SK-N-SH (cell line): ENCODE data around the gene GOLGB1. TPM values are rescaled to one million over a fixed set of nuclear protein-coding genes. Genes with fewer than 3 reads are reported as not detected.

ENCODE experiments used
- CTCF ChIA-PET: fragments of 300-600, 350-600 bp; formaldehyde crosslinking; extraction: SDS; loops from one replicate; lab custom pipeline; 2021; lab: Yijun Ruan, JAX
- POLR2A ChIA-PET: fragments of 350-600 bp; sonication (Branson Sonifier 250); formaldehyde crosslinking; extraction: SDS; loops from one replicate; lab custom pipeline; 2020; ENCODE audit warnings: antibody characterized with exemption, inconsistent platforms; lab: Yijun Ruan, JAX
- DNase-seq: peaks from one replicate; pipeline ENCODE4 v3.0.0; 2012
- H2AFZ ChIP-seq: fragments of 200-600 bp; sonication (generic); 2 replicates; pipeline ENCODE4 v1.8.1; 2016; ENCODE audit warnings: antibody characterized with exemption, mild to moderate bottlenecking, low read depth
- H3F3A ChIP-seq: fragments of 200-600 bp; sonication (generic); replicated peaks from 2 replicates; pipeline ENCODE3; 2016; ENCODE audit warnings: antibody characterized with exemption, mild to moderate bottlenecking; ENCODE audit not compliant: insufficient read depth
- H3K27ac ChIP-seq, 2 experiments: fragments of 200-500 bp in 1 of 2; fragments of 200-600 bp in 1 of 2; sonication (Bioruptor generic) in 1 of 2; sonication (generic), shearing (Covaris generic) in 1 of 2; 2 replicates each; pipeline versions ENCODE4 v1.5.1 to v1.6.1; 2014 to 2016; ENCODE audit warnings: low read depth in 2 of 2, inconsistent platforms in 1 of 2, low read length in 1 of 2, mild to moderate bottlenecking in 1 of 2, mixed read lengths in 1 of 2
- H3K27me3 ChIP-seq: fragments of 200-600 bp; sonication (generic), shearing (Covaris generic); 2 replicates; pipeline ENCODE4 v1.6.1; 2016; ENCODE audit warnings: mixed run types; ENCODE audit not compliant: insufficient read depth
- H3K36me3 ChIP-seq, 2 experiments: fragments of 200-500 bp in 1 of 2; fragments of 200-600 bp in 1 of 2; sonication (Bioruptor generic) in 1 of 2; sonication (generic) in 1 of 2; replicated peaks in 1 of 2; 2 replicates each; pipeline versions ENCODE3 to v1.5.1; 2014 to 2016; ENCODE audit warnings: low read length in 1 of 2, mild to moderate bottlenecking in 1 of 2; ENCODE audit not compliant: insufficient read depth in 2 of 2, control insufficient read depth in 1 of 2
- H3K4me1 ChIP-seq, 2 experiments: fragments of 200-500 bp in 1 of 2; fragments of 200-600 bp in 1 of 2; sonication (Bioruptor generic) in 1 of 2; sonication (generic), shearing (Covaris generic) in 1 of 2; 2 replicates each; pipeline versions ENCODE4 v1.5.1 to v1.6.1; 2014 to 2016; ENCODE audit warnings: low read depth in 1 of 2, low read length in 1 of 2, mixed run types in 1 of 2; ENCODE audit not compliant: insufficient read depth in 2 of 2, control insufficient read depth in 1 of 2
- H3K4me2 ChIP-seq: fragments of 200-600 bp; sonication (generic), shearing (Covaris generic); 2 replicates; pipeline ENCODE4 v1.6.1; 2017; ENCODE audit warnings: mixed run types
- H3K4me3 ChIP-seq, 2 experiments: fragments of 200-500 bp in 1 of 2; fragments of 200-600 bp in 1 of 2; sonication (Bioruptor generic) in 1 of 2; sonication (generic), shearing (Covaris generic) in 1 of 2; 2 replicates each; pipeline versions ENCODE4 v1.5.1 to v1.8.1; 2014 to 2016; ENCODE audit warnings: low read depth in 2 of 2, inconsistent platforms in 1 of 2, low read length in 1 of 2, mild to moderate bottlenecking in 1 of 2, mixed read lengths in 1 of 2, moderate library complexity in 1 of 2
- H3K79me2 ChIP-seq: fragments of 200-600 bp; sonication (generic); 2 replicates; pipeline ENCODE4 v1.8.1; 2017; ENCODE audit warnings: mild to moderate bottlenecking; ENCODE audit not compliant: insufficient read depth
- H3K9ac ChIP-seq: fragments of 200-600 bp; sonication (generic); 2 replicates; pipeline ENCODE4 v1.6.1; 2017; ENCODE audit warnings: mixed run types
- H3K9me2 ChIP-seq: fragments of 200-600 bp; sonication (generic); 2 replicates; pipeline ENCODE4 v1.6.1; 2017; ENCODE audit warnings: mixed run types
- H3K9me3 ChIP-seq: fragments of 200-600 bp; sonication (generic); 2 replicates; pipeline ENCODE4 v1.6.1; 2017; ENCODE audit warnings: mixed run types, mild to moderate bottlenecking, moderate library complexity
- H4K20me1 ChIP-seq: fragments of 200-600 bp; sonication (generic); 2 replicates; pipeline ENCODE4 v1.6.1; 2017; ENCODE audit warnings: mild to moderate bottlenecking, mixed run types; ENCODE audit not compliant: insufficient read depth
- ELF1 ChIP-seq: IDR thresholded peaks from 2 replicates; pipeline ENCODE4 v1.4.0; 2012
- EP300 ChIP-seq, 2 experiments: IDR thresholded peaks; 2 replicates each; pipeline versions ENCODE4 v1.4.0 to v1.6.1; 2012; ENCODE audit warnings: borderline replicate concordance in 1 of 2, low read depth in 1 of 2, low read length in 1 of 2
- EZH2phosphoT487 ChIP-seq: fragments of 200-600 bp; sonication (generic); IDR thresholded peaks from 2 replicates; pipeline ENCODE4 v1.6.1; 2017; ENCODE audit warnings: low read depth, mixed run types, mild to moderate bottlenecking, antibody characterized with exemption, moderate library complexity, borderline replicate concordance
- FOSL2 ChIP-seq: IDR thresholded peaks from 2 replicates; pipeline ENCODE4 v1.4.0; 2012; ENCODE audit warnings: low read depth, mild to moderate bottlenecking, moderate library complexity, borderline replicate concordance
- GABPA ChIP-seq: IDR thresholded peaks from 2 replicates; pipeline ENCODE4 v1.4.0; 2012; ENCODE audit warnings: low read depth, mild to moderate bottlenecking
- GATA2 ChIP-seq: sonication (generic); formaldehyde crosslinking; IDR thresholded peaks from 2 replicates; pipeline ENCODE4 v1.5.0; 2020; ENCODE audit warnings: mild to moderate bottlenecking, missing genetic modification reagents
- MEF2A ChIP-seq: IDR thresholded peaks from 2 replicates; pipeline ENCODE4 v1.4.0; 2012; ENCODE audit warnings: low read depth, borderline replicate concordance
- NFIC ChIP-seq: IDR thresholded peaks from 2 replicates; pipeline ENCODE4 v1.4.0; 2012; ENCODE audit warnings: borderline replicate concordance
- RAD21 ChIP-seq: IDR thresholded peaks from 2 replicates; pipeline ENCODE4 v1.6.1; 2012; ENCODE audit warnings: mild to moderate bottlenecking, low read length
- RCOR1 ChIP-seq: fragments of 150-350 bp; IDR thresholded peaks from 2 replicates; pipeline ENCODE4 v1.6.1; 2017; ENCODE audit warnings: antibody characterized with exemption, low read length
- RFX5 ChIP-seq: IDR thresholded peaks from 2 replicates; pipeline ENCODE4 v1.6.1; 2012; ENCODE audit warnings: mild to moderate bottlenecking, improper control_type of control experiment, low read length
- TAF1 ChIP-seq: IDR thresholded peaks from 2 replicates; pipeline ENCODE4 v1.6.1; 2012; ENCODE audit warnings: low read depth, mild to moderate bottlenecking, low read length, moderate library complexity, borderline replicate concordance
- WGBS: methylation state at CpG from one replicate; pipeline ENCODE4 v1.1.6; 2017; ENCODE audit warnings: low lambda C conversion rate; 5-methylcytosine and 5-hydroxymethylcytosine counted together
- polyA plus RNA-seq, 3 experiments: library from polyadenylated mRNA; depleted of rRNA; stranded (reverse); fragments of >200 nt; gene quantifications; 2 replicates each; pipeline ENCODE4 v1.2.3, GENCODE V29; 2012
- TF ChIP-seq, protein P1 (sequence below): fragments of 150-350 bp; IDR thresholded peaks from 2 replicates; pipeline ENCODE4 v1.6.1; 2017; ENCODE audit warnings: antibody characterized with exemption, low read length, low read depth, borderline replicate concordance
- TF ChIP-seq, protein P2 (sequence below): IDR thresholded peaks from 2 replicates; pipeline ENCODE4 v1.4.0; 2012; ENCODE audit warnings: low read depth, borderline replicate concordance
- TF ChIP-seq, protein P3 (sequence below): fragments of 200-600 bp; sonication (generic); IDR thresholded peaks from 2 replicates; pipeline ENCODE4 v1.6.1; 2017; ENCODE audit warnings: antibody characterized with exemption, mild to moderate bottlenecking, moderate library complexity
- TF ChIP-seq, protein P4 (sequence below): fragments of 150-350 bp; IDR thresholded peaks from 2 replicates; pipeline ENCODE4 v1.6.1; 2016; ENCODE audit warnings: mild to moderate bottlenecking, low read depth, low read length

GOLGB1 gene
- polyA plus RNA-seq, 1 of the 3 experiments (the other 2 are of a cell fraction), result 10.3 TPM

DNA sequence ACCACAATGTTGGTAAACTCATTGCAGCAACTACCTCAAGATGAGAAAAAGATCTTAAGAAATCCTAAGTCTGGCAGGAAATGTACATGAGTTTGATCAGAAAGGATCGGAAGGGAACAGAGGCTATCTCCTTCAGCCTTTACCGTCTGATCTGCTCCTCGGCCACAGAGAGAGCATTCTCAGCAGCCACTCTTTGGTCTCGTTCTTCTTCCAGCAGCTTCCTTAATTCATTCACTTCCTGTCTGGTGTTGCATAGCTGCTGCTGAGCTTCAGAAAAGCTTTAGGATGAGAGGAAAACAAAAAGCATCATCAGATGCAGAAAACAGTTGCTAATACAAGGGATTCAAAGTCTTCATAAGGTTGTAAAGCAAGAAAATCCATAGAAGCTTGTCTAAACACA, 82.2 kb downstream of the GOLGB1 start:
- H3K9ac ChIP-seq, result no peak overlapping the region
- POLR2A ChIA-PET, result no interaction called here
- WGBS, result 95% methylated on average over 4 of the region's 4 CpGs
- H3K27me3 ChIP-seq, result no peaks in the 10 kb centered on the region
- no peaks in the 10 kb centered on the region for H3K9me3 ChIP-seq
- no peaks in the 10 kb centered on the region for H3K9me2 ChIP-seq
- peaks cover 65 to 91% of the 10 kb centered on the region in 2 experiments for H3K36me3 ChIP-seq
- TF ChIP-seq RAD21, result no peak
- TF ChIP-seq, protein P1, sequence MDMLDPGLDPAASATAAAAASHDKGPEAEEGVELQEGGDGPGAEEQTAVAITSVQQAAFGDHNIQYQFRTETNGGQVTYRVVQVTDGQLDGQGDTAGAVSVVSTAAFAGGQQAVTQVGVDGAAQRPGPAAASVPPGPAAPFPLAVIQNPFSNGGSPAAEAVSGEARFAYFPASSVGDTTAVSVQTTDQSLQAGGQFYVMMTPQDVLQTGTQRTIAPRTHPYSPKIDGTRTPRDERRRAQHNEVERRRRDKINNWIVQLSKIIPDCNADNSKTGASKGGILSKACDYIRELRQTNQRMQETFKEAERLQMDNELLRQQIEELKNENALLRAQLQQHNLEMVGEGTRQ, result no peak
- TF ChIP-seq, protein P2, sequence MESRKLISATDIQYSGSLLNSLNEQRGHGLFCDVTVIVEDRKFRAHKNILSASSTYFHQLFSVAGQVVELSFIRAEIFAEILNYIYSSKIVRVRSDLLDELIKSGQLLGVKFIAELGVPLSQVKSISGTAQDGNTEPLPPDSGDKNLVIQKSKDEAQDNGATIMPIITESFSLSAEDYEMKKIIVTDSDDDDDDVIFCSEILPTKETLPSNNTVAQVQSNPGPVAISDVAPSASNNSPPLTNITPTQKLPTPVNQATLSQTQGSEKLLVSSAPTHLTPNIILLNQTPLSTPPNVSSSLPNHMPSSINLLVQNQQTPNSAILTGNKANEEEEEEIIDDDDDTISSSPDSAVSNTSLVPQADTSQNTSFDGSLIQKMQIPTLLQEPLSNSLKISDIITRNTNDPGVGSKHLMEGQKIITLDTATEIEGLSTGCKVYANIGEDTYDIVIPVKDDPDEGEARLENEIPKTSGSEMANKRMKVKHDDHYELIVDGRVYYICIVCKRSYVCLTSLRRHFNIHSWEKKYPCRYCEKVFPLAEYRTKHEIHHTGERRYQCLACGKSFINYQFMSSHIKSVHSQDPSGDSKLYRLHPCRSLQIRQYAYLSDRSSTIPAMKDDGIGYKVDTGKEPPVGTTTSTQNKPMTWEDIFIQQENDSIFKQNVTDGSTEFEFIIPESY, result no peak
- no peak for TF ChIP-seq RFX5
- TF ChIP-seq ELF1, result no peak
- no peak for TF ChIP-seq NFIC
- no peak for TF ChIP-seq RCOR1
- TF ChIP-seq TAF1, result no peak
- TF ChIP-seq, protein P3, sequence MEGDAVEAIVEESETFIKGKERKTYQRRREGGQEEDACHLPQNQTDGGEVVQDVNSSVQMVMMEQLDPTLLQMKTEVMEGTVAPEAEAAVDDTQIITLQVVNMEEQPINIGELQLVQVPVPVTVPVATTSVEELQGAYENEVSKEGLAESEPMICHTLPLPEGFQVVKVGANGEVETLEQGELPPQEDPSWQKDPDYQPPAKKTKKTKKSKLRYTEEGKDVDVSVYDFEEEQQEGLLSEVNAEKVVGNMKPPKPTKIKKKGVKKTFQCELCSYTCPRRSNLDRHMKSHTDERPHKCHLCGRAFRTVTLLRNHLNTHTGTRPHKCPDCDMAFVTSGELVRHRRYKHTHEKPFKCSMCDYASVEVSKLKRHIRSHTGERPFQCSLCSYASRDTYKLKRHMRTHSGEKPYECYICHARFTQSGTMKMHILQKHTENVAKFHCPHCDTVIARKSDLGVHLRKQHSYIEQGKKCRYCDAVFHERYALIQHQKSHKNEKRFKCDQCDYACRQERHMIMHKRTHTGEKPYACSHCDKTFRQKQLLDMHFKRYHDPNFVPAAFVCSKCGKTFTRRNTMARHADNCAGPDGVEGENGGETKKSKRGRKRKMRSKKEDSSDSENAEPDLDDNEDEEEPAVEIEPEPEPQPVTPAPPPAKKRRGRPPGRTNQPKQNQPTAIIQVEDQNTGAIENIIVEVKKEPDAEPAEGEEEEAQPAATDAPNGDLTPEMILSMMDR, result no peak
- TF ChIP-seq, protein P4, sequence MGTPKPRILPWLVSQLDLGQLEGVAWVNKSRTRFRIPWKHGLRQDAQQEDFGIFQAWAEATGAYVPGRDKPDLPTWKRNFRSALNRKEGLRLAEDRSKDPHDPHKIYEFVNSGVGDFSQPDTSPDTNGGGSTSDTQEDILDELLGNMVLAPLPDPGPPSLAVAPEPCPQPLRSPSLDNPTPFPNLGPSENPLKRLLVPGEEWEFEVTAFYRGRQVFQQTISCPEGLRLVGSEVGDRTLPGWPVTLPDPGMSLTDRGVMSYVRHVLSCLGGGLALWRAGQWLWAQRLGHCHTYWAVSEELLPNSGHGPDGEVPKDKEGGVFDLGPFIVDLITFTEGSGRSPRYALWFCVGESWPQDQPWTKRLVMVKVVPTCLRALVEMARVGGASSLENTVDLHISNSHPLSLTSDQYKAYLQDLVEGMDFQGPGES, result no peak
- TF ChIP-seq, all 33 proteins: peak for 0
- no peaks in the 10 kb centered on the region for H3F3A ChIP-seq
- no peaks in the 10 kb centered on the region for H4K20me1 ChIP-seq
- DNase-seq, result no peak
- H3K4me3 ChIP-seq, result no peak overlapping the region
- H2AFZ ChIP-seq, result no peak overlapping the region
- H3K79me2 ChIP-seq, result no peaks in the 10 kb centered on the region
- no peak overlapping the region for H3K4me2 ChIP-seq
- no peaks in the 10 kb centered on the region for H3K4me1 ChIP-seq
- H3K27ac ChIP-seq, result no peak overlapping the region
- CTCF ChIA-PET, result no interaction called here

DNA sequence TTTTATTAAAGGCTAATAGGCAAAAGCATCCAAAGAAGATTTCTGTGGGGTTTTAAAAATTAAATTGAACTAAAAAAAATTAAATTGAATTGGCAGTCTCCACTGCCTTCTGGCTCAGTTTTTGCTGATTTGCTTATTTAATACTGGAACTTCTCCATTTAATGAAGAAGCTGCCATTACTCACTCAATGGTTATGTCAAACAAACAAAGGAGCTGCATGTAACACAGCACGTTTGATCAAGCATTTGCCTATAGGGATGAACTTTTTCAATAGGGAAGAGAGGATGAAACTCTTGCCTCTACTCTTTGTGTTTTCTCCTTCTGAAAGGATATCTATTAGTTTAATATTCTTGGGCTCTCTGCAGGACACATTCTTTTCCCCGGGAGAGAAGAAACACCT, 84.1 kb downstream of the GOLGB1 start:
- no peak for DNase-seq
- H3K4me3 ChIP-seq, result no peak overlapping the region
- no peak overlapping the region for H3K4me2 ChIP-seq
- CTCF ChIA-PET, result no interaction called here
- no peaks in the 10 kb centered on the region for H3K79me2 ChIP-seq
- no peak overlapping the region for H3K27ac ChIP-seq
- H3K36me3 ChIP-seq, result peaks cover 61 to 85% of the 10 kb centered on the region in 2 experiments
- no peaks in the 10 kb centered on the region for H3K9me3 ChIP-seq
- no peak for TF ChIP-seq EZH2phosphoT487
- TF ChIP-seq GABPA, result no peak
- no peak for TF ChIP-seq FOSL2
- TF ChIP-seq, protein P2, result no peak
- TF ChIP-seq ELF1, result no peak
- TF ChIP-seq MEF2A, result no peak
- no peak for TF ChIP-seq GATA2
- no peak for TF ChIP-seq EP300 (IDR thresholded peaks at IDR 0.05; ENCODE audit: borderline replicate concordance in 1 of 2, low read depth in 1 of 2, low read length in 1 of 2)
- TF ChIP-seq, protein P4, result no peak
- H3K4me1 ChIP-seq, result no peaks in the 10 kb centered on the region; a peak in 1 of 4 replicates
- H3F3A ChIP-seq, result no peaks in the 10 kb centered on the region
- H2AFZ ChIP-seq, result no peak overlapping the region
- H3K9ac ChIP-seq, result no peak overlapping the region
- no peaks in the 10 kb centered on the region for H4K20me1 ChIP-seq
- no peaks in the 10 kb centered on the region for H3K27me3 ChIP-seq
- POLR2A ChIA-PET, result no interaction called here
- WGBS, result 51% methylated on average over 2 of the region's 2 CpGs
- H3K9me2 ChIP-seq, result no peaks in the 10 kb centered on the region
